ENCODE data around the gene MAPK1IP1L.
"Not testable (repeated sequence)": the region's sequence is repeated elsewhere in the genome, so short reads cannot be mapped to it uniquely, and the experiment has no call there.

The MAPK1IP1L gene

DNA sequence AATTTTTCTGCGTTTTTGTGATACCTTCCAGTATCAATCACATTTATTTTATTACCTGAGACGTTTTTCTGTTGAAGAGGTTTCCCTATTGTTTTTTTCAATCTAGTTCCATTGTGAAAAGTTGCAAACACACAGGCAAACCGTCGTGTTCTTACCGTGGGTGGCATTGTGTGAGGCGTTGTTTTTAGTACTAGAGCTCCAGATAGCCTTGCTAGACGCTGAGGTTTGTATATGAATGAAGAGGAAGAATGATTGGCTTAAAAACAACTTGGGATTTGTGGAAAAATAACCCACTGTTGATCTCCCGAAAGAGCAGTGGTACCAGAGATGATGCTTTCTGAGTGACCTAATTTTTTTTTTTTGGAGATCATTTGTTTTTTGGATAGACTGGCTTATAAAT, 23.4 kb upstream of the MAPK1IP1L start:
- Histone ChIP-seq H3K9ac (ENCODE audit: low read depth, low read length, poor library complexity) (no peak overlapping the region), H2BK120ac (ENCODE audit: low read depth, low read length) (no peak overlapping the region), H3K4ac (ENCODE audit: low read length) (no peak overlapping the region), H4K8ac (ENCODE audit: low read depth, low read length) (no peak overlapping the region), H2AFZ (ENCODE audit: low read length) (no peak overlapping the region), H3K4me2 (ENCODE audit: insufficient read depth, low read length, poor library complexity, severe bottlenecking) (no peak overlapping the region), H3K27me3 (ENCODE audit: control insufficient read depth in 3 of 3, insufficient read depth in 3 of 3, low read depth in 1 of 3, low read length in 3 of 3) (no peaks in the 10 kb centered on the region), H3K14ac (ENCODE audit: low read length) (no peak overlapping the region), H3K36me3 (replicated peaks in 1 of 2; ENCODE audit: control insufficient read depth in 2 of 2, insufficient read depth in 2 of 2, low read length in 2 of 2) (peaks cover 2 to 34% of the 10 kb centered on the region in 2 donors), H3K4me1 (ENCODE audit: control insufficient read depth in 2 of 2, insufficient read depth in 1 of 2, low read depth in 1 of 2, low read length in 2 of 2) (peaks cover 5 to 10% of the 10 kb centered on the region in 2 donors), H3K27ac (replicated peaks; ENCODE audit: low read length) (no peak overlapping the region), H3K23ac (ENCODE audit: low read depth, low read length, poor library complexity) (no peak overlapping the region), H2BK15ac (ENCODE audit: low read length) (no peak overlapping the region), H3K9me3 (replicated peaks in 1 of 2; ENCODE audit: control insufficient read depth in 2 of 2, insufficient read depth in 1 of 2, low read depth in 1 of 2, low read length in 2 of 2) (no peaks in the 10 kb centered on the region), H3K4me3 (ENCODE audit: low read length in 2 of 2) (peak overlapping the region; percentile 68 to 71), H2AK5ac (ENCODE audit: low read depth, low read length) (no peak overlapping the region), H2BK5ac (ENCODE audit: low read length) (no peak overlapping the region), H4K91ac (ENCODE audit: low read depth, low read length, poor library complexity) (no peak overlapping the region), H3K18ac (ENCODE audit: low read length) (no peak overlapping the region), H3K79me1 (ENCODE audit: low read depth, low read length) (no peaks in the 10 kb centered on the region), H2BK12ac (ENCODE audit: low read length) (no peak overlapping the region)
- WGBS, 2 donors (ENCODE audit: extremely low coverage in 2 of 2, insufficient read length in 2 of 2, insufficient replicate concordance in 1 of 2) = no CpG with 5 or more reads among the region's 8 CpGs
- no peak for DNase-seq (ENCODE audit: low spot score)

DNA sequence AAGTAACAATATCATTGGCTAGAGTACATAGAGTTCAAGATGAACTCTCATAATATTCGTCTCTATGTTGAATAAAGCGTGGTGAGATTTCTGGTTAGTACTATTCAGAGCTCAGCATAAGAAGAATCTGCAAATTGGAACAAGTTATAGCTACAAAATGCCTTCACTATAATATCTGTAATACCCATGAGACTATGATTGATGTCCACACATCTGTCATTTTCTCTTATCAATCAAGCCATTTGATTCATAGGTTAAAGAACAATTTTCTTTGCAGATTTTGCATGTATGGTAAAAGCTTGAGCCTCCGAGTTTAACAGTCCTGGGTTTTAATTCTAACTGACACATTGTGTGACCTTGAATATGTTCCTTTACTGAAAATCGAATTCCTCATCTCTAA, 23.0 kb upstream of the MAPK1IP1L start:
- H2BK15ac ChIP-seq (ENCODE audit: low read length) = no peak overlapping the region
- H2AK5ac ChIP-seq (ENCODE audit: low read depth, low read length) = no peak overlapping the region
- no peak overlapping the region for H3K14ac ChIP-seq (ENCODE audit: low read length)
- H2BK12ac ChIP-seq (ENCODE audit: low read length) = no peak overlapping the region
- H2BK5ac ChIP-seq (ENCODE audit: low read length) = no peak overlapping the region
- H3K27ac ChIP-seq (replicated peaks; ENCODE audit: low read length) = no peak overlapping the region
- no peak overlapping the region for H2AFZ ChIP-seq (ENCODE audit: low read length)
- no peak overlapping the region for H3K9ac ChIP-seq (ENCODE audit: low read depth, low read length, poor library complexity)
- H2BK120ac ChIP-seq (ENCODE audit: low read depth, low read length) = no peak overlapping the region
- H3K4ac ChIP-seq (ENCODE audit: low read length) = no peak overlapping the region
- H3K18ac ChIP-seq (ENCODE audit: low read length) = no peak overlapping the region
- peak overlapping the region in 1 of 2 donors; percentile 71 for H3K4me3 ChIP-seq (ENCODE audit: low read length in 2 of 2)
- no peak for DNase-seq (ENCODE audit: low spot score)
- no peaks in the 10 kb centered on the region for H3K27me3 ChIP-seq (ENCODE audit: control insufficient read depth in 3 of 3, insufficient read depth in 3 of 3, low read depth in 1 of 3, low read length in 3 of 3)
- H4K91ac ChIP-seq (ENCODE audit: low read depth, low read length, poor library complexity) = no peak overlapping the region
- H4K8ac ChIP-seq (ENCODE audit: low read depth, low read length) = no peak overlapping the region
- H3K23ac ChIP-seq (ENCODE audit: low read depth, low read length, poor library complexity) = no peak overlapping the region
- WGBS, 2 donors (ENCODE audit: extremely low coverage in 2 of 2, insufficient read length in 2 of 2, insufficient replicate concordance in 1 of 2) = no CpG with 5 or more reads among the region's 4 CpGs
- no peaks in the 10 kb centered on the region for H3K9me3 ChIP-seq (replicated peaks in 1 of 2; ENCODE audit: control insufficient read depth in 2 of 2, insufficient read depth in 1 of 2, low read depth in 1 of 2, low read length in 2 of 2)
- H3K4me2 ChIP-seq (ENCODE audit: insufficient read depth, low read length, poor library complexity, severe bottlenecking) = no peak overlapping the region
- peaks cover 5 to 10% of the 10 kb centered on the region in 2 donors for H3K4me1 ChIP-seq (ENCODE audit: control insufficient read depth in 2 of 2, insufficient read depth in 1 of 2, low read depth in 1 of 2, low read length in 2 of 2)
- no peaks in the 10 kb centered on the region for H3K79me1 ChIP-seq (ENCODE audit: low read depth, low read length)
- H3K36me3 ChIP-seq (replicated peaks in 1 of 2; ENCODE audit: control insufficient read depth in 2 of 2, insufficient read depth in 2 of 2, low read length in 2 of 2) = peaks cover 0 to 34% of the 10 kb centered on the region in 2 donors

DNA sequence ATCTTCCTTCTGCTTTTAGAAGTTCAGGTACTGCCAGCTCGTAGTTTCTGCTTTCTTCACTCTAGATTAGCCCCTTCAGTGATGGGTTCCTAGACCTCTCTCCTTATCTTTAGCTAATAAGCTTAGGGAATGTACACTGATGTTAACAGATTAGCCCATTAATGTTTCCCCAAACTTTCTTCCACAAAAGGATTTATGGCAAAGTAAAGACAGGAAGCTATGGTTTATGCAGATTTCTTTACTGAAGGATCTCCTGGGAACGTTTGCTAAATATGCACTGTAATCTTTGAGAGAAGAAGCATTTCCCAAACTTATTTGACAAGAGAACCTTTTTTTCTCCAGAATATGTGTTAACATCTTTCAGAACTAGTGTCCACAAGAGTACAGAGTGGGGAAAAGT, 20.3 kb upstream of the MAPK1IP1L start:
- no peaks in the 10 kb centered on the region for H3K79me1 ChIP-seq (ENCODE audit: low read depth, low read length)
- peaks cover 0 to 46% of the 10 kb centered on the region in 2 donors for H3K36me3 ChIP-seq (replicated peaks in 1 of 2; ENCODE audit: control insufficient read depth in 2 of 2, insufficient read depth in 2 of 2, low read length in 2 of 2)
- no peak overlapping the region for H3K4me3 ChIP-seq (ENCODE audit: low read length in 2 of 2)
- H3K27me3 ChIP-seq (ENCODE audit: control insufficient read depth in 3 of 3, insufficient read depth in 3 of 3, low read depth in 1 of 3, low read length in 3 of 3) = no peaks in the 10 kb centered on the region
- H2AFZ ChIP-seq (ENCODE audit: low read length) = no peak overlapping the region
- H3K9ac ChIP-seq (ENCODE audit: low read depth, low read length, poor library complexity) = no peak overlapping the region
- no peak overlapping the region for H2AK5ac ChIP-seq (ENCODE audit: low read depth, low read length)
- no peak for DNase-seq (ENCODE audit: low spot score)
- H3K4me2 ChIP-seq (ENCODE audit: insufficient read depth, low read length, poor library complexity, severe bottlenecking) = no peak overlapping the region
- H3K23ac ChIP-seq (ENCODE audit: low read depth, low read length, poor library complexity) = no peak overlapping the region
- no peak overlapping the region for H2BK120ac ChIP-seq (ENCODE audit: low read depth, low read length)
- H3K4ac ChIP-seq (ENCODE audit: low read length) = no peak overlapping the region
- no peak overlapping the region for H2BK5ac ChIP-seq (ENCODE audit: low read length)
- no peak overlapping the region for H4K91ac ChIP-seq (ENCODE audit: low read depth, low read length, poor library complexity)
- H2BK15ac ChIP-seq (ENCODE audit: low read length) = no peak overlapping the region
- no peak overlapping the region for H3K18ac ChIP-seq (ENCODE audit: low read length)
- no peak overlapping the region for H3K27ac ChIP-seq (replicated peaks; ENCODE audit: low read length)
- no peak overlapping the region for H3K14ac ChIP-seq (ENCODE audit: low read length)
- no CpG with 5 or more reads among the region's 2 CpGs for WGBS, 2 donors (ENCODE audit: extremely low coverage in 2 of 2, insufficient read length in 2 of 2, insufficient replicate concordance in 1 of 2)
- no peaks in the 10 kb centered on the region for H3K9me3 ChIP-seq (replicated peaks in 1 of 2; ENCODE audit: control insufficient read depth in 2 of 2, insufficient read depth in 1 of 2, low read depth in 1 of 2, low read length in 2 of 2)
- H3K4me1 ChIP-seq (ENCODE audit: control insufficient read depth in 2 of 2, insufficient read depth in 1 of 2, low read depth in 1 of 2, low read length in 2 of 2) = peaks cover 0 to 7% of the 10 kb centered on the region in 2 donors
- H2BK12ac ChIP-seq (ENCODE audit: low read length) = no peak overlapping the region
- H4K8ac ChIP-seq (ENCODE audit: low read depth, low read length) = no peak overlapping the region

DNA sequence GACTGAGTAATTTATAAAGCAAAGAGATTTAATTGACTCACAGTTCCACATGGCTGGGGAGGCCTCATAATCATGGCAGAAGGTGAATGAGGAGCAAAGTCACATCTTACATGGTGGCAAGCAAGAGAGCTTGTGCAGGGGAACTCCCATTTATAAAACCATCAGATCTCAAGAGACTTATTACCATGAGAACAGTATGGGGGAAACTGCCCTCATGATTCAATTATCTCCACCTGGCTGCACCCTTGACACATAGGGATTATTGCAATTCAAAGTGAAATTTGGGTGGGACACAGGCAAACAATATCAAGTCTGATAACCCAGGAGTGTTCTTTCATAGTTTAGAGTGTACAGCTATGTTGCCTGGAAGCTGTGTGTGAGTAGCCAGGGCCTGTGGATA, 13.5 kb upstream of the MAPK1IP1L start:
- H3K4me2 ChIP-seq (ENCODE audit: insufficient read depth, low read length, poor library complexity, severe bottlenecking); H3K9me3 ChIP-seq (replicated peaks in 1 of 2; ENCODE audit: control insufficient read depth in 2 of 2, insufficient read depth in 1 of 2, low read depth in 1 of 2, low read length in 2 of 2); H2AFZ ChIP-seq (ENCODE audit: low read length); DNase-seq (ENCODE audit: low spot score); H3K4me3 ChIP-seq (ENCODE audit: low read length in 2 of 2); H2AK5ac ChIP-seq (ENCODE audit: low read depth, low read length); H2BK120ac ChIP-seq (ENCODE audit: low read depth, low read length); H3K4me1 ChIP-seq (ENCODE audit: control insufficient read depth in 2 of 2, insufficient read depth in 1 of 2, low read depth in 1 of 2, low read length in 2 of 2); H3K79me1 ChIP-seq (ENCODE audit: low read depth, low read length); H3K18ac ChIP-seq (ENCODE audit: low read length); H4K8ac ChIP-seq (ENCODE audit: low read depth, low read length); H3K14ac ChIP-seq (ENCODE audit: low read length); H2BK15ac ChIP-seq (ENCODE audit: low read length); H2BK5ac ChIP-seq (ENCODE audit: low read length); H4K91ac ChIP-seq (ENCODE audit: low read depth, low read length, poor library complexity); H3K27ac ChIP-seq (replicated peaks; ENCODE audit: low read length); H2BK12ac ChIP-seq (ENCODE audit: low read length); H3K27me3 ChIP-seq (ENCODE audit: control insufficient read depth in 3 of 3, insufficient read depth in 3 of 3, low read depth in 1 of 3, low read length in 3 of 3); H3K9ac ChIP-seq (ENCODE audit: low read depth, low read length, poor library complexity); H3K4ac ChIP-seq (ENCODE audit: low read length); H3K23ac ChIP-seq (ENCODE audit: low read depth, low read length, poor library complexity): not testable (repeated sequence)
- H3K36me3 ChIP-seq (replicated peaks in 1 of 2; ENCODE audit: control insufficient read depth in 2 of 2, insufficient read depth in 2 of 2, low read length in 2 of 2) = peaks cover 0 to 85% of the 10 kb centered on the region in 2 donors

Data from neuronal stem cell (in vitro differentiated cells).